Central memory CD4-positive, alpha-beta T cell (primary cell): ENCODE data around the gene ATG14.
A peak's percentile ranks its signal among the peaks of the same experiment; 100 is the strongest.
"Not testable (repeated sequence)": the region's sequence is repeated elsewhere in the genome, so short reads cannot be mapped to it uniquely, and the experiment has no call there.

ENCODE experiments used
- DNase-seq: peaks from one replicate; pipeline ENCODE4 v3.0.0; 2022

Gene ATG14

GRCh38 chr14:55350461-55350860, 61.2 kb downstream of the ATG14 start:
- DNase-seq: no peak

DNA sequence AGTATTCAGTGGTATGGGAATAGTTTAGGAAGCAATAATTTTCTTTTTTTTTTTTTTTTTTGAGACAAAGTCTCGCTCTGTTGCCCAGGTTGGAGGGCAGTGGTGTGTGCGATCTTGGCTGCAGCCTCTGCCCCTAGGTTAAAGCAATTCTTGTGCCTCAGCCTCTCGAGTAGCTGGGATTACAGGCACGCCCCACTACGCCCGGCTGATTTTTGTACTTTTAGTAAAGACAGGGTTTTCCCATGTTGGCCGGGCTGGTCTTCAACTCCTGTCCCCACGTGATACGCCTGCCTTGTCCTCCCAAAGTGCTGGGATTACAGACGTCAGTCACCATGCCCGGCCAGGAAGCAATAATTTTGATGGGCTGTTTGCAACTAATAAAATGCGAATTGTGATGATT, 62.1 kb downstream of the ATG14 start:
- DNase-seq: no peak

DNA sequence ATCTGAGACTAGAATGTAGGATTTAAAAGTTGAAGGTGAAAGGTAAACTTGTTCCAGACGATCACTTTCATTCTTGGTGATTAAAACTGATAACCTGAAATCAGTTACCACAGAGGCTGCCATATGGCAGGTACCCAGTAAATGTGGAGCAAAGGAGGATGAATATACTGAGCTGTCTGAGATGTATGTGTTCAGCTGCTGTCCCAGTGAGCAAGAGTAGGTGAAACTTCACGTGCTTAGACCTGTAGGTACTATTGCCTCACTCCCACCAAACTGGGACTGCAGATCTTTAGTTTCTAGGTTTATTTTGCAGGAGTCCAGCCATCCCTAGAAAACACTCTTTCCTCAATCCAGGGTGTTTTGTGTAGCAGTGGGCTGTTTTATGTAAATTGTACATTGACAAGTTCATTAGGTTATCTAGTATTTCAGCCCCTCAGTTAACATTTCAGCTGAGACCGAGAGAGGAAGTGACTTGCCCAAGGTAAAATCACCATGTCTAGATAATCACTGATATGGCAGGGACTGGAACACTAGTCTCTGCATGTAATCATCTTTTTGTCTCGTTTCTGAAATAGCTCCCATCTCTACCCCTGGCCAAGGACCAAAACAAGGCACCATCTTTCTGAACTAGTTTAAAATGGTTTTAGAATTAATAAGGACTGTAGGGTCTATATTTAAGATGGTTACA, 62.7 kb downstream of the ATG14 start:
- no peak for DNase-seq

GRCh38 chr14:55347748-55348147, 63.9 kb downstream of the ATG14 start:
- DNase-seq: no peak

GRCh38 chr14:55347040-55347439, 64.6 kb downstream of the ATG14 start:
- no peak for DNase-seq

DNA sequence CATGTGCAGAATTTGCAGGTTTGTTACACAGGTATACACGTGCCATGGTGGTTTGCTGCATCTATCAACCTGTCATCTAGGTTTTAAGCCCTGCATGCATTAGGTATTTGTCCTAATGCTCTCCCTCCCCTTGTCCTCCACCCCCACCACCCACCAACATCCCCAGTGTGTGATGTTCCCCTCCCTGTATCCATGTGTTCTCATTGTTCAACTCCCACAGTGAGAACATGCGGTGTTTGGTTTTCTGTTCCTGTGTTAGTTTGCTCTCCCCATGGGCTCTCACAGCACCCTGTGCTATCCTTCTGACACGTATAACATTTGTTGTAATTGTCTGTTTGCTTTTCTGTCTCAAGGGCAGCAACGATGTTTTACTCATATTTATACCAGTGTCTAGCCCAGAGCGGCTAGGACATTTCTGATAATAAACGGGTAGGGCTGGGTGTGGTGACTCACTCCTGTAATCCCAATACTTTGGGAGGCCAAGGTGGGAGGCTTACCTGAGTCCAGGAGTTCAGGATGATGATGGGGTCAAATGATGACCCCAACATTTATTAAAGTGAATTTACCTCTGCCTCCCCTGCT, 67.0 kb downstream of the ATG14 start:
- not testable (repeated sequence) for DNase-seq

DNA sequence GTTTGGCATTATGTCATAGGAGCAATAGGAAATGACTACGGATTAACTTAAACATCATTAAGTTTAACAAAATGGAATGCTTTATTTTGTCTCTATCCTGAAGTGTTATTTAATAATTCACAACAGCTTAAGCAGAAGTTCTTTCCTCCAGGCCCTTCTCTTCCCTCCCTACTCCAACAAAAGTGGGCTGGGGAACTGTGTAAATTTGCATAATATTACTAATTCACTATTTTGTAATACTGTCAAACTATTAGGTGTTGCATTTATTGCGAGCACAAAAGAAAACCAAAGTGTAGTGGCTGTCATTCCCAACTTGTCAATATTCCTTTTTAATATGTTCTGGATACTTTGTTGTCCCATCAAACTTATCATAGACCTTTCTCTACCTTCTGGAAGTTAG, 69.8 kb downstream of the ATG14 start:
- no peak for DNase-seq

- no peak for DNase-seq
Measured at GRCh38 chr14:55340482-55340881, 71.1 kb downstream of the ATG14 start.

DNA sequence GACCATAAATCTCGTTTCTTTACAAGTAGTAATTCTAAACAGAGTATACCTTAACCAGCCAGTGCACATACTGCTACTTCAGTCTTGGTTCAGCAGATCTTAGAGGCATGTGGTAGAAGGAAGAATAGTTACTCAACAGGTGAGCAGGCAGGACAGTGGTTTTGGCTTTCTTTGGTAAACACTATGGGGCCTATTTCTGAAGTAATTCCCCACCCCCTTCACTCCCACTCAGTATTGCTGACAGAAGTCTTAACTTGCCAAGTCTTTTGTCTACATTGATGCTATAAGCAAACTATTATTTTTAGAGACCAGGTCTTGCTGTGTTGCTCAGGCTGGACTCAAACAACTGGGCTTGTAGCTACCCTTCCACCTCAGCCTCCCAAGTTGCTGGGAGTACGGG, 71.9 kb downstream of the ATG14 start:
- DNase-seq: no peak

DNA sequence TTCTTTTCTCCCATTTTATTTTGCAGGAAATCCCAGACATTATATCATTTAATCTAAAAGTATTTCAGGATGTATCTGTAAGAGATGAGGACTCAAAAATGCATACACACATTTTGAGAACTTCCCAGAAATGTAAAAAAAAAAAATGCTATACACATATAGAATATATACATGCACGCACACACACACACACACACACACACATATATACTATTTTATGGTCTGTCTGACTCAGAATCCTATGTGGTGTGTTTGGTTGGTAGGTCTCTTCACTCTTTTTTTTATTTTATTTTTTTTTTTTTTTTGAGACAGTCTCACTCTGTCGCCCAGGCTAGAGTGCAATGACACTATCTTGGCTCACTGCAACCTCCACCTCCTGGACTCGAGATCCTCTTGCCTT, 74.9 kb downstream of the ATG14 start:
- no peak for DNase-seq

DNA sequence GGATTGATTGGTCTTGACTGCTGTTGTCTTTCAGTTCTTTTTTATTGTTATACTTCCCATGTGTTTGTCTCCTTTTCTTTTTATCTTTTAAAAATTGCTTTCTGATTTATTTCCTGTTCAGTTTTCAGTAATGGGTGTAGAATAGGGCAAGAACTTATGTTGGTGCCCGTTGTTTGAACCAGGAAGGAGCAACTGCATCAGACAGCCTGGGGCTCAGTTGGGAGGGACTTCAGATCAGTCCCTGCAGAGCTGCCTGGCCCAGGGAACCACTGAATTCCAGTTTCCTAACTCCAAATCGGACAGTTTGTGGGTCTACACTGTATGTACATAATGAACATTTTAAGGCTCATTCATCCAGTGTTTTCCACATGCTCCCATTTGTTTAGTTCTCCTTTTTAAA, 75.5 kb downstream of the ATG14 start:
- peak; percentile 37 for DNase-seq

GRCh38 chr14:55333711-55334485, 77.7 kb downstream of the ATG14 start:
- peak; percentile 17 for DNase-seq

DNA sequence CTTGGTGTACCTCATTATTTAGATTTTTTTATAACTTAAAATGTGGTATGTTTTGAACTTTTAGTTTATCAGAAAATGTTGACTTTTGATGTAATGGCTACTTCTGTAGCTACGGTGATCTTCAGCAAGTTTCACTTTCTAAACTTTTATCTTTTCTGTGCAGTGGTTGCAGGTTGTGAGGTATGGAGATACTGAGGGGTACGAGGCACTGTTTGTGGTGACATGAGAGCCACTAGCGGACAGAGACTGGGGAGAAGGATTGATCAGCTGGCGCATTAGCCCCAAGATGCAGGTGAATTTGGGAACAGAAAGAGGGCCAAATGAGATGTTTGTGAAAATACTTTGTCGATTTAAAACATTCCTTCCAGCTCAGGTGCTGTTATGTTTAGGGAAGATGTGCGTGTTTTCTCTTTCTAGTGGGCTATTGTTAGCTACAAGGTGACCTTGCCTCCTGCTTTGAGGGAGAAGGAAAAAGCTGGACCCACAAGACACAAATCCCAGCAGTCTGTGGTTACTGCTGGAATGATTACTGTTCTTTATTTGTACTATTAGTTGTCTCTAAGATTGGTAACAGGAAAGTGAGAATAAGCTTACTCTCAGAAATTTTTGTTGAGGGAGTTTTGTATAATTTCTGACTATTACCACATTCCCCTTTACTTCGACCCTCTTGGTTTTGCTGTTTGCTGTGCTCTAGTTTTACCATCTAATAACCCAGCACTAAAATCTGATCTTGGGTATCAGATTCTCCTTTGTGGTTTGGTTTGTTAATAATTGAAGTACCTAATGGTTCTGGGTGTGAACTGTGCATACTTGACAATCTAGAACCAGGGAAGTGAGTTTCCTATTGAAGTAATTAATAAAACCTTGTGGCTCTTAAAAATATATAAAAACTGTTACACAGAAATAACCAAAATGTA, 78.7 kb downstream of the ATG14 start:
- DNase-seq: peak; percentile 31

- DNase-seq: no peak
Measured at GRCh38 chr14:55329999-55330710, 81.5 kb downstream of the ATG14 start.

DNA sequence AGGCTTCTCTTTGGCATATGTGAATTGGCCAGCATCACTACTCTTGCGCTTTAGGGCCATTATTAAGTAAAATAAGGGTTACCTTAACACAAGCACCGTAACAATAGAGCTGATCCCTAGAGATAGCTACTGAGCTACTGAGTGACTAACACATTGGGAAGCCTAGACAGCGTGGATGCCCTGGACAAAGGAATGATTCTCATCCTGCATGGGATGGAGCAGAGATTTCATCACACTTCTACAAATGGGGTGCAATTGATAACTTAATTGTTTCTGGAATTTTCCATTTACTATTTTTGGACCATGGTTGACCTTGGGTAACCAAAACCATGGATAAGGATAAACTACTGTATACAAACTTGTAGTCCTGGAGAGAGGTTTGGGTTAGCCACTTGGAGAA, 83.3 kb downstream of the ATG14 start:
- no peak for DNase-seq

DNA sequence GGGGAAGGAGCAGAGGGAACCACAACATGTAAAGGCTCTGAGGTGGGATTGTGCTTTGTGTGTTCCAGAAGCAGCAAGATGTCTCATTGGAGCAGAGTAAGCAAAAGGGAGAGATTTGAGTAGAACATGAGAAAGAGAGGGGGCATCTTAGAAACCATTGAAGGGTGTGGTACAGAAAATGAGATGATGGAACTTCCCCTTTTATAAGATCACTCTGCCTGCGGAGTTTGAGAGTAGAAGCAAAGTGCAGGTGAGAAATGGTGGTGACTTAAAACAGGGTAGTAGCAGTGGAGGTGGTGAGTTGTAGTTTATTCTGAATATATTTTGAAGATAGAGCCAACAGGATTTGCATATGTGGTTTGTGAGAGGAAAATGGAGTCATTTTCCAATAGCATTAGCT, 84.5 kb downstream of the ATG14 start:
- no peak for DNase-seq

DNA sequence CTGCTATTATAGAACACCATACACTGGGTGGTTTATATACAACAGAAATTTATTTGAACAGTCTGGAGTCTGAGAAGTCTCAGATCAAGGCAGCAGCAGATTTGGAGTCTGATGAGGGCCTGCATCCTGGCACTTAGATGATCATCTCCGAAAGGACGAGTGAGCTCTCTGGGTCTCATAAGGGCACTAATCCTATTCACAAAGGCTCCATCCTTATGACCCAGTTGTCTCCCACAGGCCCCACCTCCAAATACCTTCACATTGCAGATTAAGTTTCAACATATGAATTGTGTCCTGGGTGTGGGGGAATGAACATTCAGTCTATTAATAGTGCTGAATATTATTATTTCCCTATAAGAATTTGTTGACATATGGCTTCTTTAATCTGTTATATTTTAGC, 86.8 kb downstream of the ATG14 start:
- no peak for DNase-seq

GRCh38 chr14:55323910-55324309, 87.7 kb downstream of the ATG14 start:
- no peak for DNase-seq

DNA sequence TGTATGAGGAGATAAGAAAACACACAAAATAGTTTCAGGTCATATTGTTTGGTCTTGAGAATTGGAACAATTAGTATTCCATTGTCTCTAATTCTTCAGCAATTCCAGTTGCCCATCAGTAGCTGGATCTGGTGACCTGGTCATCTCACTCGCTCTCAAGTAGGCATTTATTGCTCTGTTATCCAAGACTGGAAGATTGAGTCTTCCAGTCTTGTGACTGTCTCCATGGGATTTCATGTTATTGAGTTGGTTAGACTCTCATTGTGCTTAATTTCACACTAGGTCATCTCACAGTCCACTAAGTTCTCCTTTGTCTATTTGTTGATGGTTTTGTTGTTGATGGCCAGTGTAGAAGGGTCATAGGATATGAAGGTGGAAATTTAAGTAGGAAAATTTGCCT, 92.9 kb downstream of the ATG14 start:
- DNase-seq: no peak

- DNase-seq: no peak
Measured at GRCh38 chr14:55317542-55318306, 93.9 kb downstream of the ATG14 start.

GRCh38 chr14:55316564-55316963, 95.1 kb downstream of the ATG14 start:
- DNase-seq: no peak
